H1 (cell line): Measurements from ENCODE around the gene EXOSC10. TPM values are rescaled to one million over a fixed set of nuclear protein-coding genes. Genes with fewer than 3 reads are reported as not detected.

ENCODE experiments used
- CTCF ChIA-PET: fragments of 300-600 bp; sonication (Branson Sonifier 250); formaldehyde crosslinking; loops from one replicate; lab custom pipeline; 2021; ENCODE audit not compliant: partially characterized antibody; lab: Charles Lee
- POLR2A ChIA-PET: fragments of 300-600 bp; sonication (Branson Sonifier 250); formaldehyde crosslinking; loops from one replicate; lab custom pipeline; 2021; ENCODE audit warnings: inconsistent platforms; ENCODE audit not compliant: partially characterized antibody; lab: Charles Lee
- DNase-seq, 2 experiments: peaks; one replicate each; pipeline versions ENCODE4 v3.0.0 to v3.0.0-alpha.2; 2010 to 2022; ENCODE audit warnings: low spot score in 2 of 2, low read depth in 1 of 2, mixed read lengths in 1 of 2
- FAIRE-seq: peaks from 2 replicates; lab custom pipeline; 2011; peaks lifted over from hg19 to GRCh38; lab: Jason Lieb, UNC
- H2AFZ ChIP-seq: 2 replicates; pipeline ENCODE4 v1.8.1; 2012; ENCODE audit warnings: low read length, inconsistent platforms
- H2AK5ac ChIP-seq: 2 replicates; pipeline ENCODE4 v1.6.1; 2013; ENCODE audit warnings: low read depth, low read length
- H2BK120ac ChIP-seq: replicated peaks from 2 replicates; pipeline ENCODE3; 2013; ENCODE audit warnings: low read depth, low read length, inconsistent platforms
- H2BK12ac ChIP-seq: 2 replicates; pipeline ENCODE4 v1.6.1; 2013; ENCODE audit warnings: low read depth, low read length
- H2BK15ac ChIP-seq: 2 replicates; pipeline ENCODE4 v1.6.1; 2013; ENCODE audit warnings: low read length
- H2BK20ac ChIP-seq: 2 replicates; pipeline ENCODE4 v1.6.1; 2013; ENCODE audit warnings: low read length
- H2BK5ac ChIP-seq: 2 replicates; pipeline ENCODE4 v1.6.1; 2013; ENCODE audit warnings: low read depth, low read length
- H3K14ac ChIP-seq: 2 replicates; pipeline ENCODE4 v1.6.1; 2013; ENCODE audit warnings: inconsistent platforms; ENCODE audit not compliant: insufficient read length
- H3K18ac ChIP-seq: 2 replicates; pipeline ENCODE4 v1.6.1; 2013; ENCODE audit warnings: low read length; ENCODE audit errors: extremely low read depth
- H3K23ac ChIP-seq: 2 replicates; pipeline ENCODE4 v1.6.1; 2013; ENCODE audit warnings: inconsistent platforms; ENCODE audit not compliant: insufficient read length
- H3K23me2 ChIP-seq: 2 replicates; pipeline ENCODE4 v1.6.1; 2013; ENCODE audit warnings: low read depth, low read length
- H3K27ac ChIP-seq: 2 replicates; pipeline ENCODE4 v1.6.1; 2011; ENCODE audit warnings: low read depth, low read length, inconsistent platforms
- H3K27me3 ChIP-seq, 4 experiments: replicated peaks in 1 of 4; 1 replicate in 1 of 4; 2 replicates in 3 of 4; pipeline versions ENCODE4 v1.6.1 to v1.8.1; 2011 to 2013; ENCODE audit warnings: low read length in 3 of 4, mild to moderate bottlenecking in 3 of 4, inconsistent platforms in 2 of 4, mixed read lengths in 2 of 4, moderate library complexity in 1 of 4; ENCODE audit not compliant: control insufficient read depth in 3 of 4, insufficient read depth in 3 of 4; ENCODE audit errors: extremely low read depth in 1 of 4
- H3K36me3 ChIP-seq, 4 experiments: 2 replicates each; pipeline versions ENCODE4 v1.6.1 to v1.8.1; 2011 to 2013; ENCODE audit warnings: mild to moderate bottlenecking in 4 of 4, low read length in 3 of 4, moderate library complexity in 2 of 4, control low read depth in 1 of 4, inconsistent platforms in 1 of 4; ENCODE audit not compliant: insufficient read depth in 4 of 4, control insufficient read depth in 2 of 4
- H3K4ac ChIP-seq: replicated peaks from 2 replicates; pipeline ENCODE3; 2013; ENCODE audit warnings: low read length, low read depth, mixed read lengths, inconsistent platforms; ENCODE audit not compliant: insufficient read length
- H3K4me1 ChIP-seq, 4 experiments: replicated peaks in 1 of 4; 1 replicate in 1 of 4; 2 replicates in 3 of 4; pipeline versions ENCODE4 v1.6.1 to v1.8.1; 2011 to 2013; ENCODE audit warnings: low read length in 3 of 4, inconsistent platforms in 2 of 4, mixed read lengths in 1 of 4; ENCODE audit not compliant: insufficient read depth in 4 of 4, control insufficient read depth in 3 of 4
- H3K4me2 ChIP-seq, 2 experiments: 2 replicates each; pipeline versions ENCODE4 v1.6.1 to v1.8.1; 2011 to 2013; ENCODE audit warnings: low read depth in 2 of 2, low read length in 2 of 2, control low read depth in 1 of 2, inconsistent platforms in 1 of 2, mild to moderate bottlenecking in 1 of 2; ENCODE audit not compliant: insufficient read depth in 1 of 2
- H3K4me3 ChIP-seq, 4 experiments: fragments of 200-600, 300-600 bp in 1 of 4; sonication (generic), shearing (Covaris generic), sonication (Bioruptor Twin) in 1 of 4; 2 replicates each; pipeline versions ENCODE4 v1.5.1 to v1.8.1; 2011 to 2016; ENCODE audit warnings: low read length in 4 of 4, low read depth in 3 of 4, control low read depth in 2 of 4, inconsistent platforms in 2 of 4, mild to moderate bottlenecking in 2 of 4, mixed read lengths in 1 of 4, moderate library complexity in 1 of 4; ENCODE audit not compliant: insufficient read depth in 2 of 4; ENCODE audit errors: extremely low read depth in 1 of 4
- H3K56ac ChIP-seq: replicated peaks from 2 replicates; pipeline ENCODE3; 2013; ENCODE audit warnings: low read depth, mild to moderate bottlenecking, mixed read lengths, low read length, inconsistent platforms; ENCODE audit not compliant: insufficient read length
- H3K79me1 ChIP-seq: 2 replicates; pipeline ENCODE4 v1.6.1; 2013; ENCODE audit warnings: low read depth, low read length, control low read depth
- H3K79me2 ChIP-seq, 2 experiments: 2 replicates each; pipeline versions ENCODE4 v1.6.1 to v1.8.1; 2012 to 2013; ENCODE audit warnings: low read length in 2 of 2, mild to moderate bottlenecking in 2 of 2, inconsistent platforms in 1 of 2; ENCODE audit not compliant: insufficient read depth in 2 of 2, control insufficient read depth in 1 of 2
- H3K9ac ChIP-seq, 4 experiments: replicated peaks in 1 of 4; 1 replicate in 1 of 4; 2 replicates in 3 of 4; pipeline versions ENCODE4 v1.6.1 to v1.8.1; 2011 to 2013; ENCODE audit warnings: low read depth in 3 of 4, low read length in 3 of 4, control low read depth in 2 of 4, mild to moderate bottlenecking in 2 of 4, moderate library complexity in 2 of 4, inconsistent platforms in 1 of 4; ENCODE audit errors: extremely low read depth in 1 of 4
- H3K9me3 ChIP-seq, 2 experiments: 2 replicates each; pipeline versions ENCODE4 v1.6.1 to v1.8.1; 2012 to 2013; ENCODE audit warnings: mild to moderate bottlenecking in 2 of 2, moderate library complexity in 2 of 2, control low read depth in 1 of 2, inconsistent platforms in 1 of 2, low read depth in 1 of 2, low read length in 1 of 2, mixed read lengths in 1 of 2; ENCODE audit not compliant: insufficient read depth in 2 of 2
- H4K20me1 ChIP-seq, 2 experiments: replicated peaks in 1 of 2; 2 replicates each; pipeline versions ENCODE3 to v1.8.1; 2011 to 2013; ENCODE audit warnings: inconsistent platforms in 2 of 2, low read length in 2 of 2, mild to moderate bottlenecking in 1 of 2; ENCODE audit not compliant: insufficient read depth in 2 of 2, control insufficient read depth in 1 of 2
- H4K5ac ChIP-seq: 2 replicates; pipeline ENCODE4 v1.6.1; 2013; ENCODE audit warnings: low read length, low read depth, mixed read lengths, inconsistent platforms; ENCODE audit not compliant: insufficient read length
- H4K8ac ChIP-seq: 2 replicates; pipeline ENCODE4 v1.8.0; 2013; ENCODE audit warnings: mild to moderate bottlenecking, moderate library complexity, low read length, inconsistent platforms; ENCODE audit not compliant: insufficient read depth; ENCODE audit errors: extremely low read depth
- H4K91ac ChIP-seq: replicated peaks from 2 replicates; pipeline ENCODE3; 2013; ENCODE audit warnings: low read length, mixed read lengths, inconsistent platforms; ENCODE audit not compliant: insufficient read length
- CBX8 ChIP-seq: fragments of 300-800, 300-1000 bp; sonication (generic); IDR thresholded peaks from 2 replicates; pipeline ENCODE4 v1.7.1; 2016; ENCODE audit warnings: low read depth, low read length, borderline replicate concordance
- CTCF ChIP-seq, 3 experiments: IDR thresholded peaks; 1 replicate in 2 of 3; 2 replicates in 1 of 3; pipeline versions ENCODE4 v1.5.1 to v1.6.1; 2011; ENCODE audit warnings: low read length in 3 of 3, mild to moderate bottlenecking in 3 of 3, inconsistent platforms in 2 of 3, low read depth in 1 of 3, moderate library complexity in 1 of 3; ENCODE audit not compliant: insufficient read depth in 1 of 3; ENCODE audit errors: control extremely low read depth in 1 of 3
- EP300 ChIP-seq, 2 experiments: IDR thresholded peaks; 1 replicate in 1 of 2; 2 replicates in 1 of 2; pipeline ENCODE4 v1.6.1; 2011 to 2012; ENCODE audit warnings: low read depth in 2 of 2, low read length in 2 of 2, mild to moderate bottlenecking in 2 of 2, borderline replicate concordance in 1 of 2, inconsistent platforms in 1 of 2, moderate library complexity in 1 of 2
- GTF2F1 ChIP-seq: IDR thresholded peaks from 2 replicates; pipeline ENCODE4 v1.6.1; 2012; ENCODE audit warnings: low read depth, low read length, improper control_type of control experiment, borderline replicate concordance
- SIN3A ChIP-seq, 2 experiments: IDR thresholded peaks in 1 of 2; conservative IDR thresholded peaks in 1 of 2; 2 replicates each; pipeline ENCODE4 v1.6.1; 2011 to 2012; ENCODE audit warnings: low read length in 2 of 2, improper control_type of control experiment in 1 of 2, low read depth in 1 of 2, mild to moderate bottlenecking in 1 of 2
- SP1 ChIP-seq: IDR thresholded peaks from 2 replicates; pipeline ENCODE4 v1.6.1; 2011; ENCODE audit warnings: low read depth, low read length
- SUZ12 ChIP-seq: fragments of 200-600 bp; sonication (generic); IDR thresholded peaks from 2 replicates; pipeline ENCODE4 v1.6.1; 2012; ENCODE audit warnings: mild to moderate bottlenecking, inconsistent platforms, low read length, moderate library complexity, mixed read lengths
- TEAD4 ChIP-seq: IDR thresholded peaks from 2 replicates; pipeline ENCODE4 v1.6.1; 2012; ENCODE audit warnings: low read depth, low read length, inconsistent platforms, mixed read lengths
- USF2 ChIP-seq: IDR thresholded peaks from 2 replicates; pipeline ENCODE4 v1.6.1; 2011; ENCODE audit warnings: low read length, improper control_type of control experiment
- WGBS, 2 experiments: shearing (Covaris generic) in 1 of 2; methylation state at CpG; one replicate each; pipeline versions ENCODE4 v1.1.6 to v1.1.7; 2013 to 2015; ENCODE audit warnings: low lambda C conversion rate in 2 of 2, mixed read lengths in 2 of 2, inconsistent platforms in 1 of 2, low coverage in 1 of 2, missing lambda C conversion rate in 1 of 2; ENCODE audit not compliant: insufficient replicate concordance in 2 of 2, insufficient coverage in 1 of 2, insufficient read length in 1 of 2; ENCODE audit errors: extremely low coverage in 1 of 2, missing lambda C conversion rate in 1 of 2; 5-methylcytosine and 5-hydroxymethylcytosine counted together
- polyA plus RNA-seq, 7 experiments: library from polyadenylated mRNA; depleted of rRNA in 3 of 7; stranded (reverse) in 5 of 7; unstranded in 2 of 7; fragments of >200 nt in 5 of 7; fragments of 200-250 nt in 2 of 7; gene quantifications; 1 replicate in 5 of 7; 2 replicates in 1 of 7; 4 replicates in 1 of 7; pipeline versions ENCODE4 v1.2.1 to v1.2.3, GENCODE V29; 2011 to 2013; ENCODE audit warnings: missing spikeins in 2 of 7, mixed read lengths in 2 of 7
- total RNA-seq: library from RNA; stranded (reverse); fragmentation: NEBNext Ultra II Directional; extraction: Animal tissue kit (Norgen Biotek cat#: 25700); gene quantifications from 2 replicates; pipeline ENCODE4 v1.2.1, GENCODE V29; 2021

EXOSC10 gene
- total and polyA plus RNA-seq, 2 of the 8 experiments (the other 6 are each of a cell fraction or from before 2014, with no cell fraction given), result 57.9 to 86.1 TPM

GRCh38 chr1:11134898-11135266 is 35.2 kb upstream of the EXOSC10 start:
- no peaks in the 10 kb centered on the region for H3K79me2 ChIP-seq
- H3K4ac ChIP-seq, result no peak overlapping the region
- no peak overlapping the region for H4K5ac ChIP-seq
- no peak overlapping the region for H2BK5ac ChIP-seq
- no peak overlapping the region for H2BK20ac ChIP-seq
- H3K23me2 ChIP-seq, result no peaks in the 10 kb centered on the region
- H3K4me2 ChIP-seq, result no peak overlapping the region
- H3K14ac ChIP-seq, result no peak overlapping the region
- no peak overlapping the region for H2BK12ac ChIP-seq
- no peaks in the 10 kb centered on the region for H3K27me3 ChIP-seq
- H3K27ac ChIP-seq, result no peak overlapping the region
- WGBS, 2 experiments, result 89% methylated on average over 5 of the region's 5 CpGs; no CpG with 5 or more reads in 1 of the 2 experiments
- H2AK5ac ChIP-seq, result no peak overlapping the region
- DNase-seq (no peak), FAIRE-seq (no peak)
- no peak overlapping the region for H4K91ac ChIP-seq
- no peak overlapping the region for H4K8ac ChIP-seq
- H3K36me3 ChIP-seq, result peaks cover 18 to 79% (median 51%) of the 10 kb centered on the region in 4 experiments; a peak in 7 of 8 replicates
- H3K9ac ChIP-seq, result no peak overlapping the region
- CTCF ChIA-PET, result interaction anchor here (1.1 to 2.7 kb wide), 2 partner anchors 11 to 97 kb away, joined by 3 to 10 read pairs; no protein-coding TSS in a partner anchor
- H3K18ac ChIP-seq, result no peak overlapping the region
- peaks cover 0 to 1% of the 10 kb centered on the region in 2 experiments for H4K20me1 ChIP-seq
- no peak overlapping the region for H2BK120ac ChIP-seq
- H2AFZ ChIP-seq, result no peak overlapping the region
- no peaks in the 10 kb centered on the region; the same call in 1 of the 2 replicates for H3K79me1 ChIP-seq
- TF ChIP-seq CTCF (IDR thresholded peaks at IDR 0.05; ENCODE audit: control extremely low read depth in 1 of 3, insufficient read depth in 1 of 3, low read depth in 1 of 3, low read length in 3 of 3), result no peak
- no peak for TF ChIP-seq USF2
- TF ChIP-seq GTF2F1, result no peak
- TF ChIP-seq TEAD4, result no peak
- no peak for TF ChIP-seq EP300 (IDR thresholded peaks at IDR 0.05; ENCODE audit: borderline replicate concordance in 1 of 2, low read depth in 2 of 2, low read length in 2 of 2)
- TF ChIP-seq SIN3A (conservative IDR thresholded peaks at IDR 0.05 in 1 of 2, IDR thresholded peaks at IDR 0.05 in 1 of 2; ENCODE audit: low read depth in 1 of 2, low read length in 2 of 2), result no peak
- no peak for TF ChIP-seq SUZ12
- no peak for TF ChIP-seq CBX8
- no peak for TF ChIP-seq SP1
- TF ChIP-seq, all 59 proteins: peak for 0
- no peaks in the 10 kb centered on the region for H3K9me3 ChIP-seq
- no peak overlapping the region for H3K56ac ChIP-seq
- H3K4me1 ChIP-seq, result no peaks in the 10 kb centered on the region
- no peak overlapping the region for H3K23ac ChIP-seq
- no peak overlapping the region for H3K4me3 ChIP-seq
- no peak overlapping the region for H2BK15ac ChIP-seq
- POLR2A ChIA-PET, result no interaction called here
